Superior temporal gyrus (tissue), 1 donor: ENCODE measurements around the gene LRP1B.
A peak's percentile ranks its signal among the peaks of the same experiment; 100 is the strongest.
"Not testable (repeated sequence)": the region's sequence is repeated elsewhere in the genome, so short reads cannot be mapped to it uniquely, and the experiment has no call there.

Experiments
- DNase-seq: peaks from one replicate; pipeline ENCODE4 v3.0.0-alpha.2; 2016; ENCODE audit errors: extremely low spot score

LRP1B gene

DNA sequence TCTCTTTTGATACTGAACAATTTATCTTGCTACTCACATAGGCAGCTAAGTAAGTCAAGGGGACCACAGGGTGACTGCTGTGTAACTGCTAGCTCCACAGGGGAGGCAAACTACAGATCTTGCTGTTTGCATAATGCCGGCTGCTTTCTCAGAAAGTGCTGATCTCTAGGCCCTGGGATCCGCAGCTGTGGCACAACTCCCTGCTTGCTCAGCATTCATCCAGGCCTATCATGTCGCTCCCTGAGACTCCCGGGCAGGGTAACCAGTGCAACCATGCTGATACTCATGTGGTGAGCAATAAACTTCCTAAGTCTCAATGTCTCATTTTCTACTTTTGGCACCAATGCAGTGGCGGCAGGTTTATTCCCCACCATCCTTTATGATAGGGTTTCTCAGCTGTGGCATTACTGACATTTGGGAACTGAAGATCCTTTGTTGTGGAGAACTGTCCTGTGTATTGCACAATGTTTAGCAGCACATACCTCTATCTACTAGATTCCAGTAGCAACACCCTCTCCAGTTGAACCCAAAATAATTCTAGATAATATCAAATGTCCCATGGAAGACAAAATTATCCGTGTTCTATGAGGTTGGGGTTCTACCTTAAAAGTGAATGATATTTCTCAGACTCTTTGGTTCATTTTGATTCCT, 1101.3 kb downstream of the LRP1B start:
- no peak for DNase-seq

DNA sequence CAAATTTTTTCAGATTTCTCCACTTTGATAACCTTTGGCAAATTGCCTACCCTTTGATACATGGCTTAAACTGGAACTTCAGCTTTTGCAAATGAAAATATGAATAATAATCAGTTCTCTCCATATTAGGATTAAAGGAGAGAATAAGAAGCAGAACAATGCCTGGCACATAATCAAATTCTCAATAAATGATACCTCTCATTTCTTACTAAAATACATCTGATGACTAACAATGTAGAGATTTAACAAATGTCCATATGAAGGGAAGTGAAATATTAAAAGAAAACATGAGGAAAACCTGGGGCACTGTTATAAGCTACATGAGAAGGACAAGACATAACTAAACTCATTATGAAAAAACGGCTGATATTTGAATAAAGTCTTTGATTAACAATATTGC, 1103.6 kb downstream of the LRP1B start:
- DNase-seq = no peak

DNA sequence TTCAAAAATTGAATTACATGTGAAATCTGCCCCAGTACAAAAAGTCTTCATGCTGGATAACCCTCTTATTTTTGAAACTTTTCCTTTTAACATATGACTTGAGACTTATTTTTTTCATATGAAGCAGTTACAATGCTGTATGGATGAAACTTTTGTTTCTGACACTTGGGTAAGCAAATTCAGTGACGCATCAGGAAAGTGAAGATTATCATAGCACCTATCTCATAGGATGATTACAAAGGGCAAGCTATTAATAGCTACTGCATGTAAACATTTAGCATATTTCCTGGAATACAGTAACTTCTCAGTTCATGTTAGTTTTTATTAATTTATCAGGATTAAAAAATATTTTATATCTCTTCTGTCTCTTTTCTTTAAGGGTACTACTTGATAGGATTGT, 1109.2 kb downstream of the LRP1B start:
- DNase-seq = no peak

DNA sequence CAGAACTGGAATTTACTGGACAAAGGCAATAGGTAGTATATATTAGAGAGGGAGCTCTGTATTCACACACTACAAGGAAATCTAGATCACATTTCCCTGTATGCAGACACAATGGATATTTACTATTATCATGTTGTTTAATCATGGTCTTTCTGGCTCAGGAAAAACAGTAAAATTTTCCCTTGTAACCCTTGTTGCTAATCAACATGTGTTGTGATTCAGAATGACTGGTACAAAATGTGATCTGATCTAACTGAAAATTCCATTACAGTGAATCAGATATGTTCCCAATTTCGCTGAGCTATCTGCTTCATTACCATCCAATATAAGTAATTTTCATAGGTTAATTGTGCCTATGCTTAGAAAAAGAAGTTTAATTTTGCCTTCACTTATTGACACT, 1109.7 kb downstream of the LRP1B start:
- no peak for DNase-seq

DNA sequence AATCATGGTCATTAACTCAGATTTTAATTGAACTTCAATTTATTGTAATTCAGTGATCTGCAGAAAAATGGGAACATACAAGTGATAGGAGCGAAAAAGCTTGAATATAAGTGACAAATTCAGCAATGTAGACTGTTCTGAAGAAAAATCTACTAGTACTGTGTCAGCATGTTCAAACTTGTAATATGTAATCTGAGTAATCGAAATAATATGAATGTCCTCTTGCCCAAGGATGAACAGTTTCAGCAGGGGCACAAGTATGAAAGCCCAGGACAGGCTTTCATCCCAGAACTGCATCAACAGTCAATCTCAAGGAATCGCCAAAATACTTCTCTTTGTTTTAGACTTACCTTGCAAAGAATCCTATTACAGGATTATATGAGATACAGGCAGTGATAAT, 1110.5 kb downstream of the LRP1B start:
- DNase-seq = no peak

DNA sequence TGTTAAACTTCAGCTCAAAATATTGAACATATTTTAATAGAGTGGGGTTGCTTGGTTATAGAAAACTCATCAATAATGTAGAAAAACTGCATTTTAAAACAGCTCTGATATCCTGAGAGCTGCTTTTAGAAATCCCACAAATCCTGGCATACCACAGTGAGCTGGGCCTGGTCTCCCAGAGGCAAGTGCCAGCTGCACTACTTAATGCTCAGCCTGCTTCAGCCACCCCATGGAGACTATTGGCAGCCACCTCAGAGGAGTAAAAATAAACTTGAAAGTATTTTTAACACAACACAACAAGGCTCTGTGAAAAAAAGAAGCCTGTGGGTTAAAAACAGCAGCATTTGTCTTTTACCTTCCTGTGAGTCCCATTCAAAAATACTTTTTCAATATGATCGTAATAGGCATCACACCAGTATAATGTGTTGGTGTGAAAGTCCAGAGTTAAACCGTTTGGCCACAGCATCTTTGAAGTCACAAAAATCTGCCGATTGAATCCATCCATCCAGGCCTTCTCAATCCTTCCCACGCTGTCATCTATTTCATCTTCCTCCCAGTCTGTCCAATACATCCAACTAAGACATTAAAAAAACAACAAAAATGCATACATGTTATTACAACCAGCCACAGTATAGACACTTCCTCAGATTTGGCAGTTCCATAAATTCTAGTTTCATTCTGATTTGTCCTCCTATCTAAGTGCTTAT, 1115.3 kb downstream of the LRP1B start:
- DNase-seq = peak; percentile 75

DNA sequence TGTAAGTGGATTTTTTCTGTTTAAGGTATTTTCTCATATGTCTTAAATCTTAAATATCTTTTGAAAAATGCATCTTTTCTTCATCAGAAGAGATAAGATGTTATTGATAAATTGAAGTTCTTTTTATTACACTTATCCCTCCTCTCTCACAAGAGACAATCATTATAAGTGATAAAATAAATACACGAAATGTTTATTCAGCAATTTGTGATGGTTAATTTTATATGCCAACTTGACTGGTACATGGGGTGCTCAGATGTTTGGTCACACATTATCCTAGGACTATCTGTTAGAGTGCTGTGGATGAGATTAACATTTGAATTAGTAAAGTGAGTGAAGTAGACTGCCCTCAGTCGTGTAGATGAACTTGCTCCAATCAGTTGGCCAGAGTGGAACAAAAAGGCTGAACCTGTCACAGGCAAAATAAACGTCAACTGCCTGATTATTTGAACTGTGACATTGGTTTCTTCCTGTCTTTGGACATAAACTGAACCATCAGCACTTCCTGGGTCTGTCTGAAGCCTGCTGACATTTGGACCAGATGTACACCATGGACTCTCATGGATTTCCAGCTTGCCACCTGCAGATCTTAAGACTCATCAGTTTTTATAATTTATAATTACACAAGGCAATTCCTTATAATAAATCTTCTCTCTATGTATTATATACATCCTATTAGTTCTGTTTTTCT, 1126.7 kb downstream of the LRP1B start:
- no peak for DNase-seq

DNA sequence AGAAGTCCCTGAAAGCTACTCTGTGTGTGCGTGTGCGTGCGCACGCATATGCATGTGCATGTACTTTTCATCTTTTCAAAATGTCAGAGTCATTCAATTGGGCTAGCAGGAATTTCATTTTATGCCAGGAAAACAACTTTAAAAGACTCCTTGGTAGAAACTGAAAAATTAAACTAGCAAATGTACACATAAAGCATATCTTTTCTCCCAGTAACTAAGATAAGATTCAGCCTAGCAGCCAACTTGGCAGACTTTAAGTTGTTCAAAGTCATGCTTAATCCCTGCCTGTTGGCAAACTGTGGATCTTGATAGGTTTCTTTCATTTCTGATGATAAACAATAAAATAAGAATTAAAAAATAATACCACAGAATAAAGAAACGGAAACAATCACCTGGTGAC, 1129.1 kb downstream of the LRP1B start:
- DNase-seq = no peak

DNA sequence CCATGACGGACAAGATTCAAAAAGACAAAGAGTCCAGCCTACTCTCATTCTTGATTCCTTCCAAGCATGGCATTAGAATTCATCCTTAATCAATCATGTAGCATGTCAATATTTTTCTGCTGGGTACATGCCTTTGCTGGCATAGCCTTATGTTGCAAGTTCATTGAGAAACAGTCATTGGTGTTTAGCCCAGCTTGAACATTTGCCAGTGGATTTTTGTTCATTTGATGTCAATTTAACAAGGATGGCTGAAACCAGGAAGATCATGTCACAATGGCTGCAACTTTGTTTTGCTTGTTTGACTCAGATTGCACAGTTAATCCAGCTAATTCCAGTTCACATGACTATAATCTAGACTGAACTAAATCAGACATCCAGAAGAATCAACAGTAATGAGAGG, 1132.2 kb downstream of the LRP1B start:
- no peak for DNase-seq

DNA sequence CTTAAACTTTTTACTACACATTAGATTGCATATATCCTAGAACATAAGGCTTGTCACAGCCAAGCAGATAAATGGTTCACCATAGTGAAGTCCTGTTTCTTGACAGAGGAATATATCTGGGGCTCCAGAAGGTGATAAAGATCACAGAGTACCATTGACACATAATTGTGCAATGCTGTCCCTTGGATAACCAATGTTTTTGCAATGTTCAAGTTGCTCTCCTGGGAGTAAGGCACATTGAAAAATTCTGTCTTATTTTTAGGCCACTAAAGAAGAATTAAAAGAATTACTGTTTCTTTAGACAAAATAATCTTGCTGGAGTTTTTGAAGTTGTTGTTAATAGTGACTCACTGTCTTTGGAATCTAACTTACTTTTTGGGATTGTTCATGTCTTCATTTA, 1132.8 kb downstream of the LRP1B start:
- DNase-seq = no peak

DNA sequence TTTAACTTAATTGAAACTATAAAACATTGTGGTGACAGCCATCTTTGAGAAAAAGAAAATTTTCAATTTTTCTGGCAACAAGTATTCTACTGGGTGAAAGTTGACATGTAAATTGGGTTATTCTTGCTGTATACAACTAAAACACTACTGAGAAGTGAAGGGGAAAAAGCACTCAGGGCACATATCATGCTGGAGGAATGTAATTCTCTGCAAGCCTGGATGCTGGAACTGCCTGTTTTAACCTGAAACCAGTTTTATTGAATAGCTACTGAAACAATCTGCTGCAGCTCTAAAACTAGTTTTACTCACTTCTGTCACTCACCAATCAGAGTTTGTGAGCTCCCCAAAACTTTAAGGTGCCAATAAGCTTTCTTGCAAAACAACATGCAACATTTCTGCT, 1136.0 kb downstream of the LRP1B start:
- DNase-seq = no peak

DNA sequence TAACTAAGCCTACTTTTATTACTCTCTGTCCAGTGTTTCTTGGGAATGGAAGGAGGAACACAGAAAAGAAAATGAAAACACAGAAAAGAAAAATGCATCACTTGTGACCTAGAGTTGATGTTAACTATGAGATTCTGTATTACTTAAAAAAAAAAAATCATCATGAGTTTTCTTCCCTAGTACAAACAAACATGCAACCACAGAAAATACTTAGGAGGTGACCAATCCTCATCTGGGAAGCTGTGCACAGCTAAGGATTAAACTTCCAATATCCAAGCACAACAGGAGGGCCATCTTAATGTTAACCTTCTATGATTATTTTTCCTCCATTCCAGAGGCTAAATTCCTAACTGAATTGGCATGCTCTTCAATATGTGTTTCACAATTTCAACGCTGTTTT, 1140.4 kb downstream of the LRP1B start:
- DNase-seq = no peak

DNA sequence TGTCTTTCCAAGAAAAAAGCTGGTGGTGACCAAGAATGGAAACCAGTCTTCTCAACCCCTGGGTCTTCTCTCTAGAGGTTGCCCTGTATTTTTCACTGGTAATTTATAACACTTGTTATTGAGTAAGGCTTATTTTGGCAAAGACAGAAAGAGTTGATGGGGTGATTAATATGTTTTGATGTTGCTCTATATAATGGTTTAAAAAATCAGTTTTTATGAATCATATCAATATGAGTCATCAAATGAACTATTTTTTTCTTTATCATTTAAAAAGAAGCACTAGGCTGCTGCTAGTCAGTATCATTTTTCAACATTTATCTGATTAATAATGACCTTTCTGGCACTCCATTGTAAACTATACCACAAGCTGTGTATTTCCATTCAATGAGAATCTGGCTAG, 1142.2 kb downstream of the LRP1B start:
- no peak for DNase-seq

DNA sequence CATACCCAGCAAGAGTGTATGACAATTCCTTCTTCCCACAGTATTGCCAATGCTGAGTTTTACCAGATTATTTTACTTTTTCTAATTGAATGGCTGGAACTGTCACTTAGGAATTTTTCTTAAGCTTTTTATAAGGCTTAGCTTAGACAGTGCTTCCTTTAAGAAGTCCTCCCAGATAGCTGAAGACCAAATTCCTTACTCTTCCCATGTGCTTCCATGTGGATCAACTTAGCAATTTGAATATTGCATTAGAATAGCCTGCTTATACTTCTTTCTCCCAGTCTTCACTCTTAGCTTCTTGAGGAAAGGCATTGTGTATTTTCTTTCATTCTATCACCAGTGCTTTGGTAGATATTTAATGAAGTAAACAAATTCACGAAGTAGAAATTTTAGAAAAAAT, 1144.4 kb downstream of the LRP1B start:
- no peak for DNase-seq

DNA sequence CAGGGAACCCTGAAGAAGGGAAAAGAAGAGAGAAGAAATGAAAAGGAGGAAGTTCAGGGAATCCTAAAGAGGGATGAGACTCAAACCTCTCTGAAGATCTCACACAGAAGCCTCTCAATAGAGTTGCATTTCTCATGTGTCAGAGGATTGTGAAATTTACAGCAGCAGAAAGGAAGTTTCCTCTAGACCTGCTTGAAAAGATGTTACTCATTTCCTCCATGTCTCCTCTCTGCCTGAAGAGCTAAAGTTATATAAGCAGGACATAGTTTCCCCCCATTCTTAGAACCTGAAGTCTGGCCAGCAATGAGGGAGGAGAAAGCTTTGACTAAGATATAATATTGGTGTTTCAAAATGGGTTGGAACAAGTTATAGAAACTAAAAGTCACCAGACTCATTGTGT, 1155.6 kb downstream of the LRP1B start:
- DNase-seq = no peak

DNA sequence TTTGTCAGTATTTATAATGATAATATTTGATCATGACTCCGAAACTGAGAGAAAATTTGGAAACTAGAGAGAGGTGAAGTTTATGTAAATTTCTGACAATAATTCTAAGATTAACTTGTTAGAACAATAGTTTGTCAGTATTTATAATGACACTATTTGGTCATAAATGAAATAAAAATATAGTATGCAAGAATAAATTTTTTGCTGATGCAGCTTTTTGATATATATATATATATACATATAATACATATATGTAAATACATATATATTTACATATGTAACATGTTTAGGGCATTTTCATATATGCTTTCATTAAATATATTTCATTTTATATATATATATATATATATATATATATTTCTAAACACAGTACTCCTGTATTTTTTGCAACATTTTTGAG, 1158.1 kb downstream of the LRP1B start:
- no peak for DNase-seq

DNA sequence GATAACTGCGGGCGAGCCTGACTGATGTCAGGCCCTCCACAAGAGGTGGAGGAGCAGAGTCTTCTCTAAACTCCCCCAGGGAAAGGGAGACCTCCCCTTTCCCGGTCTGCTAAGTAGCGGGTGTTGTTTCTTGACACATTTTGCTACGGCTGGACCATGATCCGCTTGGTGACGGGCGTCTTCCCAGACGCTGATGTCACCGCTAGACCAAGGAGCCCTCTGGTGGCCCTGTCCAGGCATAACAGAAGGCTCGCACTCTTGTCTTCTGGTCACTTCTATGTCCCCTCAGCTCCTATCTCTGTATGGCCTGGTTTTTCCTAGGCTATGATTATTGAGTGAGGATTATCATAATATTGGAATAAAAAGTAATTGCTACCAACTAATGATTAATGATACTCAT, 1166.5 kb downstream of the LRP1B start:
- DNase-seq = not testable (repeated sequence)

DNA sequence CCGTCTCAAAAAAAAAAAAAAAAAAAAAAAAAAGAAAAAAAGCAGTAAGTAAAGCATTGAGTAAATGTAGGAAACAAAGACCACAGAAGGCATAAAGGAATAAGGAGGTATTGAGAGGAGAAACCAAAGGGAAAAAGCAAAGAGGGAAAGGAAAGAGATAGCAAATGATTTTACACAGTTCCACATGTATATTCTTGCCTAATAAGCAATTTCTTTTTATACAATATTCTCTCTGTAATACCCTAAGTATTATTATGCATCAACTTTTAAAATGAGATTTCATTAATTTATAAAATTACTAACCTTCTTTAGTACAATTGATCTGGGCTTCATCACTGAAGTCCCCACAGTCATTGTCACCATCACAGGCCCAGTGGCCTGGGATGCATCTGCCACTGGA, 1180.9 kb downstream of the LRP1B start:
- DNase-seq = no peak

DNA sequence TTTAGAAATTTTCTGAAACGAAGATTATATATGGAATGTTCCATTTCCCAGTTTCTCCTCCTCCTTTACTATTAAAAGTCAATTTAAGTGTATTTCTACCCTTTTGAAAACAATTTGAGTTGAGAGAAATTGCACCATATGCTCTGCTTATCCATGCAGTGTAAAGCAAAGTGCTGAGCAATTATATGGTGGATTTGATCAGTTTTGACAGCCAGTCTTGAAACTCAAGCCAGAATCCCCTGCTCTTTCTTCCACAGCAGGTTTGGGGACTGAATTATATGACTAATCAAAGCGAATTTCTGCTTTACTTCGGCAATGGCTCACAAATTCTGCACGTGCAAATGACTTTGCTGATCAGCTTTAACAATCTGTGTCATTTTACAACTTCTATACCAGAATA, 1183.6 kb downstream of the LRP1B start:
- DNase-seq = no peak

DNA sequence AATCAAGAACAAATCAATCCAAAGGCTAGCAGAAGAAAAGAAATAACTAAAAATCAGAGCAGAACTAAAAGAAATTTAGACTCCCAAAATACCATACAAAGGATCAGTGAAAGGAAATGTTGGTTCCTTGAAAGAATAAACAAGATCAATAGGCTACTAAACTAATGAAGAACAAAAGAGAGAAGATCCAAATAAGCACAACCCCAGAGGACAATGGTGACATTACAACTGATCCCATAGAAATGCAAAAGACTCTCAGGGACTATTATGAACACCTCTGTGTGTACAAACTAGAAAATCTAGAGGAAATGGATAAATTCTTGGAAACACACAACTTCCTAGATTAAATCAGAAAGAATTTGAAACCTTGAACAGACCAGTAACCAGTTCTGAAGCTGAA, 1186.9 kb downstream of the LRP1B start:
- no peak for DNase-seq

DNA sequence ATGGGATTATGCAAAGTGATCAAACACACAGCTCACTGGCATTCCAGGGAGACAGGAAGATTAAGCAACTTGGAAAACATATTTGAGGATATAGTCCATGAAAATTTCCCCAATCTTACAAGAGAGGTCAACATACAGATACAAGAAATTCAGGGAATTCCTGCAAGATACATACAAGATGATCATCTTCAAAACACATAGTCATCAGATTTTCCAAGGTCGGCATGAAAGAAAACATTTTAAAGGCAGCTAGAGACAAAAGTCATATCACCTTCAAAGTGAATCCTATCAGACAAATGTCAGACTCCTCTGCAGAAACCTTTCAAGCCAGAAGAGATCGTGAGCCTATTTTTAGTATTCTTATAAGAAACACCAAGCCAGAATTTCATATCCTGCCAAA, 1188.5 kb downstream of the LRP1B start:
- DNase-seq = no peak

DNA sequence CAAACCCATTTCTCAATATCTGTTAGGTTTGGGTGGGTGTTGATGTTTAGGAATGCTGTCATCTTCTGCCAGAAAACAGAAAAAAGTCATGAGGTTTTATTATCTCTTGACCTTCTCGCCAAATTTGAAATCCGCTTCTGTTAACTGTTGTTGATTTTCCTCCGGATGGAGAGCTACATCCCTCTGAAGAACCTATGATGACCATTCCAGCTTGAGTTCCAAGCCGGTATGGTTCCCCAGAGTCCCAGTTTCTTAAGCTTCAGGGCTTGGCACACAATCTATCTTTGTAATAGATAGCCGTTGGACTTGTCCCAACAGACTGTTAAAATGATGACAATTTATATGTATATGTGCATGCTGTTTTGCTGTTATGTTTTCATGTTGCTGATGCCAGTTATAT, 1201.0 kb downstream of the LRP1B start:
- no peak for DNase-seq

DNA sequence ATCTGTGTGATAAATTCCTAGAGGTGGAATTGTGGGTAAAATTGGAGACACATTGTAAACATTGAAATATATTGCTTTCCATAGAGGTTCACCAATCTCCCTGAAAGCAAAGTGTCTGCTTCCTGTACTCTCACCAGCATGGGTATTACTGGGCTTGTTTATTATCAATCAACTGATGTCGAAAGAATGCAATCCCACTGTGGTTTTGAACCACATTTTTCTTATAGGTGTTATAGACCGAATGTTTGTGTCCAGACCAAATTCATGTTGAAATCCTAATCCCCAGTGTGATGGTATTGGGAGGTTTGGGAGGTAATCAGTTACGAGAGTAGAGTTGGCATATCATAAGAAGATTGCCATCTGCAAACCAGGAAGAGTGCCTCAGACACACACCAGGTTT, 1212.4 kb downstream of the LRP1B start:
- no peak for DNase-seq
